Measurements from ENCODE around the gene MAMLD1. TPM values are rescaled to one million over a fixed set of nuclear protein-coding genes. Genes with fewer than 3 reads are reported as not detected.

Gene MAMLD1
- total and polyA plus RNA-seq, 2 experiments from 2014 or later: 2.1 to 2.4 TPM

DNA sequence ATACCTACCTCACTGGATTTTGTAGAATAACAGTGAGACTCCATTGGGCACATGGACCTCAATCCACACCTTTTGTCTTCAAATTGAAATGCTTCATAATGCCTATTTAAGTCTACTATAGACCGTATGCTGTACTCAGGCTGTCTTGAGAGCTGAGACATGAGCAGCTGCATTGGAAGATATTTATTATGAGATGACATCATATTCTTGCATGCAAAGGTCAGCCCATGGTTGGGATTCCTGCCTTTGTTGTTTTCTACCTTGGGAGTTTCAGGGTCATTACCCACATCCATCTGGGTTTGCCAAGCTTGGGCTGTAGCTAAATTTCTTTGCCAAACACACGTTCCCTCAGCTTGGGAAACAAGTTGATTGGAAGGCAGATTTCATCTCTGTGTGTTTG lies 33.2 kb upstream of the MAMLD1 start:
- DNase-seq (ENCODE audit: low spot score): no peak
- Histone ChIP-seq H3K79me2 (no peaks in the 10 kb centered on the region), H3K27me3 (no peaks in the 10 kb centered on the region), H3K4me1 (ENCODE audit: insufficient read depth) (no peaks in the 10 kb centered on the region), H3K36me3 (replicated peaks; ENCODE audit: insufficient read depth, low read depth) (no peaks in the 10 kb centered on the region), H3K4me3 (no peak overlapping the region), H3K9me3 (ENCODE audit: low read depth) (no peaks in the 10 kb centered on the region), H4K20me1 (ENCODE audit: insufficient read depth, poor library complexity, severe bottlenecking) (no peaks in the 10 kb centered on the region), H2AFZ (no peak overlapping the region), H3K9me2 (replicated peaks; ENCODE audit: insufficient read depth) (no peaks in the 10 kb centered on the region), H3K27ac (no peak overlapping the region), H3K4me2 (no peak overlapping the region)
- no peak for TF ChIP-seq EZH2 (IDR thresholded peaks at IDR 0.05; ENCODE audit: borderline replicate concordance)
- no peak for TF ChIP-seq EZH2phosphoT487 (IDR thresholded peaks at IDR 0.05; ENCODE audit: low read depth, severe bottlenecking, unreplicated experiment)
- no peak for TF ChIP-seq CTCF (IDR thresholded peaks at IDR 0.05; ENCODE audit: poor library complexity)
- WGBS (ENCODE audit: low lambda C conversion rate, missing lambda C conversion rate): 69% methylated on average over 2 of the region's 2 CpGs

- no peak overlapping the region for H3K4me2 ChIP-seq
- no peak for DNase-seq (ENCODE audit: low spot score)
- no peaks in the 10 kb centered on the region for H3K4me1 ChIP-seq (ENCODE audit: insufficient read depth)
- TF ChIP-seq EZH2phosphoT487 (IDR thresholded peaks at IDR 0.05; ENCODE audit: low read depth, severe bottlenecking, unreplicated experiment) (no peak), CTCF (IDR thresholded peaks at IDR 0.05; ENCODE audit: poor library complexity) (no peak), EZH2 (IDR thresholded peaks at IDR 0.05; ENCODE audit: borderline replicate concordance) (no peak)
- no peak overlapping the region for H3K27ac ChIP-seq
- no peaks in the 10 kb centered on the region for H3K79me2 ChIP-seq
- no peaks in the 10 kb centered on the region for H3K36me3 ChIP-seq (replicated peaks; ENCODE audit: insufficient read depth, low read depth)
- no peaks in the 10 kb centered on the region for H3K27me3 ChIP-seq
- no peak overlapping the region for H2AFZ ChIP-seq
- H4K20me1 ChIP-seq (ENCODE audit: insufficient read depth, poor library complexity, severe bottlenecking): no peaks in the 10 kb centered on the region
- WGBS (ENCODE audit: low lambda C conversion rate, missing lambda C conversion rate): 94% methylated on average over 2 of the region's 2 CpGs
- H3K4me3 ChIP-seq: no peak overlapping the region
- H3K9me2 ChIP-seq (replicated peaks; ENCODE audit: insufficient read depth): no peaks in the 10 kb centered on the region
- H3K9me3 ChIP-seq (ENCODE audit: low read depth): no peaks in the 10 kb centered on the region
These were observed 31.1 kb upstream of the MAMLD1 start for GRCh38 chrX:150332023-150332422.

DNA sequence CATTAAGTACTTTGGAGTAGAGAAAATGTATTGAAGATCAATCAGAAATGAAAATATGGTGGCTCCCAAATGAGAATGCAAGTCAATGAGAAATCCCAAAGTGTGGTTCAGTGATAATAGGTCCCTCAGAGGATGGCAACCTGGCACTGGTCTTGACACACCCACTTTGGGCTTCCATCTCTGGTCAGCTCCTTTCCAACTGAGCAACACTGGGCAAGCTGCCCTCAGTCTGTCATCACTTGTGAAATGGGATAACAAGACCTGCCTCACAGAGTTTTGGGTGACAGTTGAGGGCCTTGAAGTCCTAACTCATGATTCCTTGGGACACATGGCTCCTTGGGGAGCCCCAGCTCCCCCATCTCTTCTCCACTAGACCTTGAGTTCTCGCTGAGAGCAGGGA lies 29.0 kb upstream of the MAMLD1 start:
- Histone ChIP-seq H4K20me1 (ENCODE audit: insufficient read depth, poor library complexity, severe bottlenecking) (no peaks in the 10 kb centered on the region), H3K4me2 (no peak overlapping the region), H3K9me3 (ENCODE audit: low read depth) (no peaks in the 10 kb centered on the region), H3K79me2 (no peaks in the 10 kb centered on the region), H3K4me1 (ENCODE audit: insufficient read depth) (no peaks in the 10 kb centered on the region), H2AFZ (no peak overlapping the region), H3K36me3 (replicated peaks; ENCODE audit: insufficient read depth, low read depth) (no peaks in the 10 kb centered on the region), H3K27me3 (no peaks in the 10 kb centered on the region), H3K4me3 (no peak overlapping the region), H3K27ac (no peak overlapping the region), H3K9me2 (replicated peaks; ENCODE audit: insufficient read depth) (no peaks in the 10 kb centered on the region)
- DNase-seq (ENCODE audit: low spot score): no peak
- 44% methylated on average over 1 of the region's 1 CpG for WGBS (ENCODE audit: low lambda C conversion rate, missing lambda C conversion rate)
- TF ChIP-seq EZH2 (IDR thresholded peaks at IDR 0.05; ENCODE audit: borderline replicate concordance): no peak
- TF ChIP-seq EZH2phosphoT487 (IDR thresholded peaks at IDR 0.05; ENCODE audit: low read depth, severe bottlenecking, unreplicated experiment): no peak

DNA sequence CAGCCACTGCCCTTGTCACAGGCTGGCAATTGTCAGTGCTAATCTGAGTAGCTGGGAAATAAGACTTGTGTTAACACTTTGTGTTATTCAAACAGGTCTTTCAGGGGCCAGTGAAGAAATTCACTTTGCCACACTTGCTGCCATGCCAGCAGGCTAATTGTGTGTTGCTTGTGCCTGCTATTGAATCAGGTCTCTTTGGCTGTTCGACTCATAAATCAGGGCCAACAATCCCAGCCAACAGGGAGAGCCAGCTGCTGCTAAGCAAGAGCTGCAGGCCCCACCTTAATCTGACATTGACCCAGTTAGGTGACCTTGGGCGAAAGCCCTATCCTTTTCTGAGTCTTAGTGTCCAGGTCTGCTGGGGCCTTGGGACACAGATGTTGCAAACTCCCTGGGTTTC lies 28.1 kb upstream of the MAMLD1 start:
- no peaks in the 10 kb centered on the region for H3K79me2 ChIP-seq
- DNase-seq (ENCODE audit: low spot score): no peak
- no peaks in the 10 kb centered on the region for H3K36me3 ChIP-seq (replicated peaks; ENCODE audit: insufficient read depth, low read depth)
- 61% methylated on average over 2 of the region's 2 CpGs for WGBS (ENCODE audit: low lambda C conversion rate, missing lambda C conversion rate)
- no peak overlapping the region for H2AFZ ChIP-seq
- H4K20me1 ChIP-seq (ENCODE audit: insufficient read depth, poor library complexity, severe bottlenecking): no peaks in the 10 kb centered on the region
- no peak for TF ChIP-seq CTCF (IDR thresholded peaks at IDR 0.05; ENCODE audit: poor library complexity)
- TF ChIP-seq EZH2 (IDR thresholded peaks at IDR 0.05; ENCODE audit: borderline replicate concordance): no peak
- TF ChIP-seq EZH2phosphoT487 (IDR thresholded peaks at IDR 0.05; ENCODE audit: low read depth, severe bottlenecking, unreplicated experiment): no peak
- H3K9me3 ChIP-seq (ENCODE audit: low read depth): no peaks in the 10 kb centered on the region
- H3K9me2 ChIP-seq (replicated peaks; ENCODE audit: insufficient read depth): no peaks in the 10 kb centered on the region
- H3K27ac ChIP-seq: no peak overlapping the region
- no peak overlapping the region for H3K4me2 ChIP-seq
- no peak overlapping the region for H3K4me3 ChIP-seq
- no peaks in the 10 kb centered on the region for H3K27me3 ChIP-seq
- H3K4me1 ChIP-seq (ENCODE audit: insufficient read depth): no peaks in the 10 kb centered on the region
